PC-3 (cell line): ENCODE data around the gene CLDN9.

Source experiments
- EZH2 ChIP-seq: fragments of 300-600 bp; sonication (generic); IDR thresholded peaks from one replicate; pipeline ENCODE4 v1.6.1; 2017; ENCODE audit warnings: antibody characterized with exemption, mild to moderate bottlenecking, low read length; ENCODE audit not compliant: unreplicated experiment
- TF ChIP-seq, protein P1 (sequence below): fragments of 300-600 bp; sonication (generic); conservative IDR thresholded peaks from 2 replicates; pipeline ENCODE4 v1.5.1; 2017; ENCODE audit warnings: antibody characterized with exemption, low read depth, mild to moderate bottlenecking, low read length

- TF ChIP-seq, protein P1, sequence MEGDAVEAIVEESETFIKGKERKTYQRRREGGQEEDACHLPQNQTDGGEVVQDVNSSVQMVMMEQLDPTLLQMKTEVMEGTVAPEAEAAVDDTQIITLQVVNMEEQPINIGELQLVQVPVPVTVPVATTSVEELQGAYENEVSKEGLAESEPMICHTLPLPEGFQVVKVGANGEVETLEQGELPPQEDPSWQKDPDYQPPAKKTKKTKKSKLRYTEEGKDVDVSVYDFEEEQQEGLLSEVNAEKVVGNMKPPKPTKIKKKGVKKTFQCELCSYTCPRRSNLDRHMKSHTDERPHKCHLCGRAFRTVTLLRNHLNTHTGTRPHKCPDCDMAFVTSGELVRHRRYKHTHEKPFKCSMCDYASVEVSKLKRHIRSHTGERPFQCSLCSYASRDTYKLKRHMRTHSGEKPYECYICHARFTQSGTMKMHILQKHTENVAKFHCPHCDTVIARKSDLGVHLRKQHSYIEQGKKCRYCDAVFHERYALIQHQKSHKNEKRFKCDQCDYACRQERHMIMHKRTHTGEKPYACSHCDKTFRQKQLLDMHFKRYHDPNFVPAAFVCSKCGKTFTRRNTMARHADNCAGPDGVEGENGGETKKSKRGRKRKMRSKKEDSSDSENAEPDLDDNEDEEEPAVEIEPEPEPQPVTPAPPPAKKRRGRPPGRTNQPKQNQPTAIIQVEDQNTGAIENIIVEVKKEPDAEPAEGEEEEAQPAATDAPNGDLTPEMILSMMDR: no peak
- TF ChIP-seq EZH2: no peak
Measured at GRCh38 chr16:3051009-3051408, 38.3 kb downstream of the CLDN9 start.
